NCI-H2029 (cell line): Measurements from ENCODE around the gene SAMD4B.
"Not testable (repeated sequence)": the region's sequence is repeated elsewhere in the genome, so short reads cannot be mapped to it uniquely, and the experiment has no call there.

Source experiments
- DNase-seq: peaks from one replicate; lab custom pipeline; 2025; lab: John Stamatoyannopoulos, UW

Gene SAMD4B, protein sequence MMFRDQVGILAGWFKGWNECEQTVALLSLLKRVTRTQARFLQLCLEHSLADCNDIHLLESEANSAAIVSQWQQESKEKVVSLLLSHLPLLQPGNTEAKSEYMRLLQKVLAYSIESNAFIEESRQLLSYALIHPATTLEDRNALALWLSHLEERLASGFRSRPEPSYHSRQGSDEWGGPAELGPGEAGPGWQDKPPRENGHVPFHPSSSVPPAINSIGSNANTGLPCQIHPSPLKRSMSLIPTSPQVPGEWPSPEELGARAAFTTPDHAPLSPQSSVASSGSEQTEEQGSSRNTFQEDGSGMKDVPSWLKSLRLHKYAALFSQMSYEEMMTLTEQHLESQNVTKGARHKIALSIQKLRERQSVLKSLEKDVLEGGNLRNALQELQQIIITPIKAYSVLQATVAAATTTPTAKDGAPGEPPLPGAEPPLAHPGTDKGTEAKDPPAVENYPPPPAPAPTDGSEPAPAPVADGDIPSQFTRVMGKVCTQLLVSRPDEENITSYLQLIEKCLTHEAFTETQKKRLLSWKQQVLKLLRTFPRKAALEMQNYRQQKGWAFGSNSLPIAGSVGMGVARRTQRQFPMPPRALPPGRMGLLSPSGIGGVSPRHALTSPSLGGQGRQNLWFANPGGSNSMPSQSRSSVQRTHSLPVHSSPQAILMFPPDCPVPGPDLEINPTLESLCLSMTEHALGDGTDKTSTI

GRCh38 chr19:39341719-39342604, at the start of gene SAMD4B:
Gene SAMD4B (plus strand): TSS chr19:39342421. CDS start chr19:39356894, 14,473 bp downstream.
- peak; percentile 97 for DNase-seq

DNA sequence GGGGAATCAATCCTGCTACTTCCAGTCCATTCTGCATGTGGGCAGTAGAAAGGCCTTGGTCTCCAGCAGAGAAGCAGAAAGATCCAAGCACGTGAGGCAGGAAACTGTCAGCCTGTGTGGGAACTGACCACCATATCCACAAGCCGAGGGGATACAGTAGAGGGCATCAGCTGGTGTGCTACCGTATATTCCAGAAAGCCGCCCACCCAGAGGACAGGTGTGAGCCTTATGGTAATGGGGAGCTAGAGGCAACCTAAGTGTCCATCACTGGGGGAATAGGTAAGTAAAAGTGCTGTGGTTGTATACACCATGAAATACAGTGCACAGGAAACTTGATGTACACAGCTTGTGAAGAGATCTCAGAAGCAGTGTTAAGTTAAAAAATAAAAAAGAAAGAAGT, 48.8 kb upstream of the SAMD4B start:
- DNase-seq = no peak

GRCh38 chr19:39296055-39296645, 46.1 kb upstream of the SAMD4B start, which contains the start of gene IFNL1:
Gene IFNL1 (plus strand): TSS chr19:39296407. CDS start chr19:39296422, 15 bp downstream.
- DNase-seq = no peak

DNA sequence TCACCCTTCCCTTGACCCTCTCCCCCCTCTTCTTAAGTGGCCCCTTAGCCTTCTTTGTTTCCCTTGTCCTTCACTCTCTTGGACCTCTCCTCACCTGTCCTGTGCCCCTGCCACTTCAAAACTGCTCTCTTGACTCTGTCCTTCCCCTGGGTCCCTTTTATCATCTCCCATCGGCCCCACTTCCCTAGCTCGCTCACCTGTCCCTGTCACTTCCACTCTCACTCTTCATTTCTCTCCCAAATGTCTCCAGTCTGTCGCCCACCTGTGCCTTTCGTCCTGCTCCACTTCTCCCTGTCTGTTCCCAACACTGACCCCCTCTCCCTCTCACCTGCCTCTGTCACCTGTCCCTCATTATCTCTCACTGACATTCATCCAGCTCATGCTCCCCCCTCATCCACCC, 45.3 kb upstream of the SAMD4B start:
- DNase-seq = no peak

- no peak for DNase-seq
These were observed 44.1 kb upstream of the SAMD4B start for GRCh38 chr19:39297931-39298634.

- no peak for DNase-seq
These were observed 42.8 kb upstream of the SAMD4B start for GRCh38 chr19:39299404-39299803.

- DNase-seq = no peak
These were observed 42.4 kb upstream of the SAMD4B start for GRCh38 chr19:39299832-39300231.

DNA sequence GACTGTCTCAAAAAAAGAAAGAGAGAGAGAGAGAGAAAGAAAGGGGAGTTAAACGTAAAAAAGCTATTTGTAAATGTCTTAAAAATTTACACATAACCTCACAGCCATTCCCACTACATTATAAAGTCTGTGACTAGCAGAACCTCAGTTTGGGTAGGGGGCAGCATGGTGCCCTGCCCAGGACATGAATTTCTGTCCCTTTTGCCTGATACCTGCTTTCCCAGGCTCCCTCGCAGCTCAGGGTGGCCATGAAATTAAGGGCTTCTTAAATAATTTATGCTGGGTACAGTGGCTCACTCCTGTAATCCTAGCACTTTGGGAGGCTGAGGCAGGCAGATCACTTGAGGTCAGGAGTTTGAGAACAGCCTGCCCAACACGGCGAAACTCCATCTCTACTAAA, 41.2 kb upstream of the SAMD4B start:
- DNase-seq = no peak

- no peak for DNase-seq
These were observed 40.7 kb upstream of the SAMD4B start for GRCh38 chr19:39301562-39301961.

DNA sequence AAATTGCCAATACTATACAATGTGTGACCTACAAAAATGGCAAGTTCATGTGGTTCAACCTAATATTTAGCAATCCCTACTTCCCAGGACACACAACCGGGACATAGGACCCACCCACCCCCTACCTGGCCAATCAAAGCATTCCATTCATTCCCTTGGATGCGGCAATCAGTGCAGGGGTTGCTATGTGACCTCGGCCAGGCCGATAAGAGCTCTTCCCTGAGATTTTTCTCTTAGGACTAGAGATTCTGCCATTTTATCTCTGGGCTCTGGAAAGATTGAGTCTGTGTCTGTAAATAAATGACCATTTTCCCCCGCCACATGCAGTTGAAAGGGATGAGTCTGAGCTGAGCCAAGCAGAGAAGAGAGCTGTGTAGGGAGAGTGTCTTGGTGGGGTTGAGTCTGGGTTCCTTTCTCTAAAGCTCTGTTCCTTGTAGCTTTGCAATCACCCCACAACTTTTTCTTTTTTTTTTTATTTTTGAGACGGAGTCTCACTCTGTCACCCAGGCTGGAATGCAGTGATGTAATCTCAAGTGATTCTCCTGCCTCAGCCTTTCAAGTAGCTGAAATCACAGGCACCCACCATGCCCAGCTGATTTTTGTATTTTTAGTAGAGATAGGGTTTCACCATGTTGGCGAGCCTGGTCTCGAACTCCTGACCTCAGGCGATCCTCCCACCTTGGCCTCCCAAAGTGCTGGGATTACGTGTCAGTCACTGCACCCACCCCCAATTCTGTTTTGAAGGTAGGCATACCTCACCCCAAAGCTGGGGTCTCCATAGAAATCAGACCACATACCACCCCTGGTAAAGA, 38.6 kb upstream of the SAMD4B start:
- no peak for DNase-seq

GRCh38 chr19:39304185-39304513, 38.1 kb upstream of the SAMD4B start:
- no peak for DNase-seq

- no peak for DNase-seq
These were observed 37.3 kb upstream of the SAMD4B start for GRCh38 chr19:39304701-39305571.

GRCh38 chr19:39306075-39306474, 36.1 kb upstream of the SAMD4B start:
- no peak for DNase-seq

- DNase-seq = peak; percentile 20
These were observed 35.0 kb upstream of the SAMD4B start for GRCh38 chr19:39307046-39307821.

- DNase-seq = no peak
These were observed 34.2 kb upstream of the SAMD4B start for GRCh38 chr19:39307822-39308530.

- no peak for DNase-seq
These were observed 33.5 kb upstream of the SAMD4B start for GRCh38 chr19:39308531-39309304.

- not testable (repeated sequence) for DNase-seq
These were observed 32.9 kb upstream of the SAMD4B start for GRCh38 chr19:39309305-39309670.
